GM13977 (cell line): ENCODE data around the gene SH2D1B.
"Not testable (repeated sequence)": the region's sequence is repeated elsewhere in the genome, so short reads cannot be mapped to it uniquely, and the experiment has no call there.

Experiments used
- DNase-seq: peaks from one replicate; pipeline ENCODE4 v3.0.0; 2012; ENCODE audit warnings: low spot score
- in situ Hi-C: fragments of 300-500 bp; cut with MboI; formaldehyde crosslinking; loops from one replicate; pipeline ENCODE4 v1.12.0; 2022; ENCODE audit warnings: low sequenced_read_pairs, low pct_unique_long_range_greater_than_20kb, mixed read lengths, inconsistent platforms; ENCODE audit not compliant: unreplicated experiment
- TF ChIP-seq, protein P1 (sequence below): IDR thresholded peaks from 2 replicates; pipeline ENCODE4 v1.5.1; 2012; ENCODE audit warnings: mild to moderate bottlenecking, control low read depth; ENCODE audit not compliant: insufficient read depth; ENCODE audit errors: extremely low read depth, missing control alignments

Gene SH2D1B

DNA sequence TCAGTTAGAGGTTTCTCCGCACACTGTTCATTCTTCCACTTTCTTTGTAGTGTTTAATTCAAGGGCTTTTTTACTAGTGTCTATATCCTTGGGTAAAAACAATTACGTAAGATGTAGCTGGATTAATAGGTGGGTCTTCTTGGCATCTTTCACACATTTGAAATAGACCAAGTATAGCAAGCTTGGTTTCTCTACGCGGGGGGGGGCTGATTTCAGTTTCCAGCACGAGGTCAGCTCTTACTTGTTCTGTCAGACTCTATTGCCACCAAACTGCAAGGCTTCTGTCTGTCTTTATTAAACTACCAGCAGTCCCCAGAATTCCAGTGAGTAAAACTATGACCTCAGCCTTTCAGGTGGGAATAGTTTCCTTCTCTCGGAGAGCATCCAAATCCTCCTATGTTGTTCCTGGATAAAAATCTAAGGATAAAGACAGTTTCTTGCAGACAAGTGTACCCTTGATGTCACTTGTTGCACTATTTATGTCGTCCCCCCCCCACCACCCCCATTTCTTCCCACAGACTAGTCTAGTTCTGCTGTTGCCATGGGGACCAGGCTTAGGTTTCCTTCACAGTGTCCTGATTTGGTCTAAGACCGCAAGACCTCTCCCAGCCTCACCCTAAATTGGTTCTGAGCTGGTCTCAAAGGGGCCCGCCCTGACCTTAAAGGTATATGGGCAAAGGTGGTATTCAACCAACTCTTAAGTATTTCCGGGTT, 52.3 kb downstream of the SH2D1B start:
- in situ Hi-C loops, result no loop called here
- no peak for DNase-seq
- TF ChIP-seq, protein P1, sequence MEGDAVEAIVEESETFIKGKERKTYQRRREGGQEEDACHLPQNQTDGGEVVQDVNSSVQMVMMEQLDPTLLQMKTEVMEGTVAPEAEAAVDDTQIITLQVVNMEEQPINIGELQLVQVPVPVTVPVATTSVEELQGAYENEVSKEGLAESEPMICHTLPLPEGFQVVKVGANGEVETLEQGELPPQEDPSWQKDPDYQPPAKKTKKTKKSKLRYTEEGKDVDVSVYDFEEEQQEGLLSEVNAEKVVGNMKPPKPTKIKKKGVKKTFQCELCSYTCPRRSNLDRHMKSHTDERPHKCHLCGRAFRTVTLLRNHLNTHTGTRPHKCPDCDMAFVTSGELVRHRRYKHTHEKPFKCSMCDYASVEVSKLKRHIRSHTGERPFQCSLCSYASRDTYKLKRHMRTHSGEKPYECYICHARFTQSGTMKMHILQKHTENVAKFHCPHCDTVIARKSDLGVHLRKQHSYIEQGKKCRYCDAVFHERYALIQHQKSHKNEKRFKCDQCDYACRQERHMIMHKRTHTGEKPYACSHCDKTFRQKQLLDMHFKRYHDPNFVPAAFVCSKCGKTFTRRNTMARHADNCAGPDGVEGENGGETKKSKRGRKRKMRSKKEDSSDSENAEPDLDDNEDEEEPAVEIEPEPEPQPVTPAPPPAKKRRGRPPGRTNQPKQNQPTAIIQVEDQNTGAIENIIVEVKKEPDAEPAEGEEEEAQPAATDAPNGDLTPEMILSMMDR, result no peak

DNA sequence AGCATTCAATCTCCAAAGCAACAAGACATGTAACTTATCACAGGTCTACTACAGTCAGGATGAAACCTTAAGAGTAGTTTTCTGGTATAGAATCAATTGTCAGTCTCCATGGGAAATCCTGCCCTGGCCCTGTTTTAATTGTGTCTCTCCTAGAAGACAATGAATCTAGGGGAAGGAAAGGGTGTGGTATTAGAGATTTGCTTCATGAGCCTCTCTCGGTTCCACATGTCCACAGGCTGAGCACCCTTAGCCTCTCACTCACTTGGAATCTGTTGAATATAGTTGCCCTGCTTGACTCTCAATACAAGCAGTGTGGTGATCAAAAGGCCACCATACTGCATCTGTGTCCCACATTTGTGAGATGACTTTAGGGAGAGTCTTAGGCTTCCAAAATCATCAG, 53.0 kb downstream of the SH2D1B start:
- TF ChIP-seq, protein P1, result no peak
- in situ Hi-C loops, result no loop called here
- no peak for DNase-seq

DNA sequence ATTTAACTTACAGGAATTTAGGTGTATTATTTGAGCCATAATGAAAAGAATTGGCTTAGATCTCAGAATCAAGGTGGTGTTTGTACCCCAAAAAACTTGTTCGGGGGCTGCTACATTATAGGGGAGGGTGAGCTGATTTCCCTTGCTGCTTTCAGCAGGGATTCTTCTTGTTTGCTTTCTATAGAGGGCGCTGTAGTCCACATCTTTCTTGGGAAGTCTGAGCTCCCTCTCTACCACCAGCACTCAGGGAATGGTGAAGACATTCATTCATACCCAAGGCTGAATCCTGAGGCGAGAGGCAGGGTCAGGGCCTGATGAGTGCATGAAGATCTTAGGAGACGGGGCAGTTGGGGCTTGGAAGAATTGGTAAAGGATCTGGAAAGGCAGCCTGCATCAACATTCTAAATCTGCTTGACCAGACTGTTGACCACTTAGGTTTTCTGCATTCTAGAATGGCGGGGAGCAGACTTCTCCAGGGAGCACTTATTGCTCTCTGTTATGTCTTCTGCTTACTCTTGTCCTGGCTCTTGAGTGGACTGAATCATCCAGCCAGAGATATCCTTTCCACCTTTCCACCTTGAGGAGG, 54.2 kb downstream of the SH2D1B start:
- DNase-seq, result no peak
- TF ChIP-seq, protein P1, result peak; percentile 45
- in situ Hi-C loops, result no loop called here

DNA sequence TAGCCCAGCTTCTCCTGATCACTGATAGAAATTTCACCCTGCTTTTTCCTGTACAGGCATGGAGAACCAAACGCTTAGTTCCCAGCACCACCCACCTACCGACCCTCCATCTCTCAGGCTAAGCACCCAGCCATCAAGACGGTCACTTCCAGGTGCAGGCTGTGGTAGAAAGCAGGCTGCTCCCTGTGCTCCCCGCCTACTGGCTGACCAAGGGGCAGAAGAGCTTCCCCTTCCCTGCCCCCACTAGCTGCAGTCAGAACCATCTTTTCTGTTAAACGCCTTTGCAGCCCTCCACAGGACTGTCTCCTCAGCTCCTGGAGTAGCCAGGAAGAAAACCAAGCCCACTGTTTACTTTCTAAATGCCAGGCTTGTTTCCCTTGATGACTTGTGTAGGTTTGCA, 58.2 kb downstream of the SH2D1B start:
- TF ChIP-seq, protein P1, result no peak
- in situ Hi-C loops, result no loop called here

DNA sequence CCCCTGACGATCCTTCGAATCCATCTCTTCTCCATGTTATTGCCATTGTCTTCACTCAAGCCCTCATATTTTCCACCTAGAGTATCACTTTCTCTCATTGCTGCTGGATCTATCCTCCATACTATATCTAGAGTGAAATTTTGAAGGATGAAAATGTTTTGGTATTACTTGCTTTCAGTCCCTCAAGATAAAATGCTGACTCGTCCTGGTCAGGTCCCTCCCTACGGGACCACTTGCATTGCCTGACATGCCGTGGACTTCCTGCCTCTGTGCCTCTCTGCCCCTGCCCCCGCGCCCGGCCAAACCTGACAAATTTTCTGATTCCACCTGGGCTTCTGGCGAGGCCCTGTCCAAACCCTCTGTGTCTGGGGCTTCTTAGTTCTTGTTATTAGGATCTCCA, 58.9 kb downstream of the SH2D1B start:
- TF ChIP-seq, protein P1, result no peak
- in situ Hi-C loops, result no loop called here
- DNase-seq, result no peak

More for the DNA sequence above, 58.2 kb downstream of the SH2D1B start:
- no peak for DNase-seq

DNA sequence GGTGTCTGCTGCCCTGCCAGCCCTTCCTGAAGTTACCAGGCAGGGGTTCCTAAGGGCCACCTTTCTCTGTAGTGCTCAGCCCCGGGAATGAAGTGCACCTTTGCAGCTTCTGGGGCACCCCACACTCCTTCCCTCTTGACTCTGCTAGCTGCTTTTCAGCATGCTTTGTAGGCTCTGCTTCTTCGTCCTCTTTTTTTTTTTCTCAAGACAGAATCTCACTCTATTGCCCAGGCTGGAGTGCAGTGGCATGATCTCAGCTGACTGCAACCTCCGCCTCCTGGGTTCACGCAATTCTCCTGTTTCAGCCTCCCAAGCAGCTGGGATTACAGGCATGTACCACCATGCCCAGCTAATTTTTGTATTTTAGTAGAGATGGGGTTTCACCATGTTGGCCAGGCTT, 60.1 kb downstream of the SH2D1B start:
- in situ Hi-C loops, DNase-seq: not testable (repeated sequence)

DNA sequence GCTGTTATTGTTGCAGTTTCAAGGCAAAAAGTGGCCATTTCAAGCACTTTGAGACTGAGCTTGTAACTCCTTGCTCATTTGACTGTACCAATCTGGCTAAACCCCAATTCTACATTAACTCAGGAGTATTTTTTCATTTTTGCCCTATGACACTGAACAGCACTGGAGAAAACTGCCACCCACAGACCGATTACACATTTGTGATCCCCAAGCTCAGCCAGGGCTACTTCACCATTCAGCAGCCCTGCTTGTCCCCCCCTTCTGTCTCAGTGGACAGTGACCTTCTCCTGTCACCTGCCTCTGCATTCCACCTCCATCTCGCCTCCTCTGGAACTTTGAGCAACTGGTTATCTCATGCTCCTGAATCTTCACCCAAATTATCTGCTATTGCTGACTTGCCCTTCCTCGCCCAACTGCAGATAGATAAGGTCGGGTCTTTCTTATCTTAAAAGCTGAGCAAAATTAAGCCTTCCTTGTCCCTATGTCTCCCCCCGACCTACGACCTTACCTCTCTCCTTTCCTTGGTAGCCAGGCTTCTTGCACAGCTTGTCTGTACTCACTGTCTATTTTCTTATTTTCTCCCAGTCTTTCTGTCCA, 60.6 kb downstream of the SH2D1B start:
- TF ChIP-seq, protein P1, result no peak
- in situ Hi-C loops, result no loop called here
- DNase-seq, result no peak
